SK-N-SH treated with all-trans-retinoic acid at 6 μM for 48 hours (cell line): ENCODE data around the gene LIMK2.

ENCODE experiments used
- ATAC-seq: fragments of 200-7000 bp; cut with Tn5 transposase; 3 replicates; pipeline ENCODE4 v1.9.1; 2020; ENCODE audit warnings: mild to moderate bottlenecking, moderate library complexity
- ARNTL ChIP-seq: fragments of 450-650 bp; formaldehyde crosslinking; IDR thresholded peaks from 2 replicates; pipeline ENCODE4 v1.5.0; 2020; ENCODE audit warnings: low read depth, mild to moderate bottlenecking, moderate library complexity, borderline replicate concordance
- BACH2 ChIP-seq: fragments of 250-450 bp; sonication (Bioruptor Pico); IDR thresholded peaks from 2 replicates; pipeline ENCODE4 v1.9.0; 2021; ENCODE audit warnings: mild to moderate bottlenecking, borderline replicate concordance
- CREB5 ChIP-seq: fragments of 250-450 bp; sonication (Bioruptor Pico); IDR thresholded peaks from 2 replicates; pipeline ENCODE4 v1.5.1; 2020; ENCODE audit warnings: low read depth, mild to moderate bottlenecking, moderate library complexity
- CSDC2 ChIP-seq: fragments of 250-450 bp; sonication (Bioruptor Pico); IDR thresholded peaks from 2 replicates; pipeline ENCODE4 v1.5.0; 2020; ENCODE audit warnings: mild to moderate bottlenecking, moderate library complexity
- CSRNP3 ChIP-seq: fragments of 250-450 bp; sonication (Bioruptor Pico); IDR thresholded peaks from 2 replicates; pipeline ENCODE4 v1.5.1; 2021; ENCODE audit warnings: mild to moderate bottlenecking, moderate library complexity
- GLIS3 ChIP-seq: fragments of 250-450 bp; sonication (Bioruptor Pico); IDR thresholded peaks from 2 replicates; pipeline ENCODE4 v1.5.0; 2020; ENCODE audit warnings: mild to moderate bottlenecking, moderate library complexity
- ISL1 ChIP-seq: fragments of 250-450 bp; sonication (Bioruptor Pico); IDR thresholded peaks from 2 replicates; pipeline ENCODE4 v2.1.2; 2022; ENCODE audit warnings: mild to moderate bottlenecking, moderate library complexity
- OSR1 ChIP-seq: fragments of 250-450 bp; sonication (Bioruptor Pico); IDR thresholded peaks from 2 replicates; pipeline ENCODE4 v1.8.0; 2022; ENCODE audit warnings: moderate library complexity, mild to moderate bottlenecking, inconsistent platforms
- PATZ1 ChIP-seq: fragments of 250-450 bp; sonication (Bioruptor Pico); IDR thresholded peaks from 2 replicates; pipeline ENCODE4 v1.8.0; 2020; ENCODE audit warnings: mild to moderate bottlenecking, moderate library complexity, borderline replicate concordance
- POU6F1 ChIP-seq: fragments of 250-450 bp; sonication (Bioruptor Pico); IDR thresholded peaks from 2 replicates; pipeline ENCODE4 v1.8.0; 2021; ENCODE audit warnings: low read depth, mild to moderate bottlenecking, moderate library complexity, borderline replicate concordance
- PPARA ChIP-seq: fragments of 250-450 bp; sonication (Bioruptor Pico); IDR thresholded peaks from 2 replicates; pipeline ENCODE4 v1.5.0; 2020; ENCODE audit warnings: mild to moderate bottlenecking, borderline replicate concordance
- RARB ChIP-seq: fragments of 250-450 bp; sonication (Bioruptor Pico); IDR thresholded peaks from 2 replicates; pipeline ENCODE4 v1.8.0; 2021; ENCODE audit warnings: mild to moderate bottlenecking, moderate library complexity
- SNAI2 ChIP-seq: fragments of 250-450 bp; sonication (Bioruptor Pico); IDR thresholded peaks from 2 replicates; pipeline ENCODE4 v1.5.0; 2020; ENCODE audit warnings: mild to moderate bottlenecking, moderate library complexity
- TCF4 ChIP-seq: fragments of 250-450 bp; sonication (Bioruptor Pico); IDR thresholded peaks from 2 replicates; pipeline ENCODE4 v1.8.0; 2021; ENCODE audit warnings: mild to moderate bottlenecking, moderate library complexity, borderline replicate concordance
- TOX ChIP-seq: fragments of 250-450 bp; sonication (Bioruptor Pico); IDR thresholded peaks from 2 replicates; pipeline ENCODE4 v1.8.0; 2021; ENCODE audit warnings: mild to moderate bottlenecking, moderate library complexity, borderline replicate concordance
- TSHZ2 ChIP-seq: fragments of 250-450 bp; sonication (Bioruptor Pico); IDR thresholded peaks from 2 replicates; pipeline ENCODE4 v1.5.0; 2020; ENCODE audit warnings: mild to moderate bottlenecking, moderate library complexity
- ZC3H10 ChIP-seq: fragments of 250-450 bp; sonication (Bioruptor Pico); IDR thresholded peaks from 2 replicates; pipeline ENCODE4 v1.5.1; 2021; ENCODE audit warnings: mild to moderate bottlenecking, moderate library complexity
- ZFP30 ChIP-seq: fragments of 450-650 bp; formaldehyde crosslinking; IDR thresholded peaks from 2 replicates; pipeline ENCODE4 v1.5.0; 2022; ENCODE audit warnings: mild to moderate bottlenecking, moderate library complexity
- ZNF565 ChIP-seq: fragments of 450-650 bp; formaldehyde crosslinking; conservative IDR thresholded peaks from 2 replicates; pipeline ENCODE4 v1.5.0; 2020; ENCODE audit warnings: low read depth, mild to moderate bottlenecking, moderate library complexity
- ZNF70 ChIP-seq: fragments of 450-650 bp; formaldehyde crosslinking; IDR thresholded peaks from 2 replicates; pipeline ENCODE4 v1.5.0; 2020; ENCODE audit warnings: mild to moderate bottlenecking, moderate library complexity
- ZNF8 ChIP-seq: fragments of 450-650 bp; formaldehyde crosslinking; IDR thresholded peaks from 2 replicates; pipeline ENCODE4 v1.5.0; 2020; ENCODE audit warnings: mild to moderate bottlenecking, moderate library complexity

The LIMK2 gene

GRCh38 chr22:31302006-31302405 lies 89.9 kb downstream of the LIMK2 start:
- peak; percentile 47; the same call in 1 of the 2 replicates for TF ChIP-seq ISL1 (CRISPR knock-in tag)
- TF ChIP-seq CSDC2 (CRISPR knock-in tag): no peak
- TF ChIP-seq ARNTL (CRISPR knock-in tag): no peak
- TF ChIP-seq ZNF70 (CRISPR knock-in tag): no peak
- no peak for ATAC-seq

- no peak for TF ChIP-seq POU6F1
- TF ChIP-seq PPARA (CRISPR knock-in tag): no peak
- no peak for TF ChIP-seq BACH2 (CRISPR knock-in tag)
- no peak for TF ChIP-seq CSDC2 (CRISPR knock-in tag)
- TF ChIP-seq CREB5: no peak
- TF ChIP-seq TSHZ2 (CRISPR knock-in tag): no peak
- TF ChIP-seq RARB (CRISPR knock-in tag): no peak
- TF ChIP-seq ISL1 (CRISPR knock-in tag): no peak
- TF ChIP-seq ZNF8: no peak
- no peak for TF ChIP-seq ZFP30
- TF ChIP-seq GLIS3 (CRISPR knock-in tag): no peak
- TF ChIP-seq CSRNP3: no peak
- no peak for ATAC-seq
These were observed 90.4 kb downstream of the LIMK2 start for GRCh38 chr22:31302537-31302936.

- TF ChIP-seq RARB (CRISPR knock-in tag): no peak
- no peak for TF ChIP-seq CSRNP3
- TF ChIP-seq ARNTL (CRISPR knock-in tag): no peak
- TF ChIP-seq SNAI2: no peak
- TF ChIP-seq, all 23 proteins: peak for 0
- no peak for ATAC-seq
These were observed 93.1 kb downstream of the LIMK2 start for GRCh38 chr22:31305194-31305593.

- TF ChIP-seq ARNTL (CRISPR knock-in tag) (no peak), TSHZ2 (CRISPR knock-in tag) (no peak), TCF4 (CRISPR knock-in tag) (no peak), RARB (CRISPR knock-in tag) (no peak), OSR1 (CRISPR knock-in tag) (no peak), GLIS3 (CRISPR knock-in tag) (no peak), TOX (CRISPR knock-in tag) (no peak), SNAI2 (no peak), ZNF565 (no peak), ZC3H10 (no peak), CREB5 (no peak), PATZ1 (CRISPR knock-in tag) (no peak)
- TF ChIP-seq, all 23 proteins: peak for 0
These were observed 96.1 kb downstream of the LIMK2 start for GRCh38 chr22:31308181-31308580.

More at GRCh38 chr22:31308181-31308580, 96.1 kb downstream of the LIMK2 start:
- ATAC-seq: no peak
